Keratinocyte (primary cell): Measurements from ENCODE around the gene DEPDC5. TPM values are rescaled to one million over a fixed set of nuclear protein-coding genes. Genes with fewer than 3 reads are reported as not detected.
"Not testable (repeated sequence)": the region's sequence is repeated elsewhere in the genome, so short reads cannot be mapped to it uniquely, and the experiment has no call there.

Experiments used
- DNase-seq: peaks from one replicate; pipeline ENCODE4 v3.0.0-alpha.2; 2011; ENCODE audit warnings: low read depth, missing footprints, low spot score
- FAIRE-seq: peaks from 2 replicates; lab custom pipeline; 2011; peaks lifted over from hg19 to GRCh38; lab: Jason Lieb, UNC
- H2AFZ ChIP-seq: 2 replicates; pipeline ENCODE4 v1.6.0; 2012; ENCODE audit warnings: low read length, control low read depth, inconsistent platforms; ENCODE audit not compliant: control insufficient read depth
- H3K27ac ChIP-seq: 2 replicates; pipeline ENCODE4 v1.5.1; 2011; ENCODE audit warnings: low read length; ENCODE audit not compliant: control insufficient read depth, insufficient read depth
- H3K27me3 ChIP-seq: 3 replicates; pipeline ENCODE4 v1.6.0; 2011; ENCODE audit warnings: low read length; ENCODE audit not compliant: control insufficient read depth, insufficient read depth; ENCODE audit errors: extremely low read depth
- H3K36me3 ChIP-seq, 2 experiments: 2 replicates in 1 of 2; 3 replicates in 1 of 2; pipeline ENCODE4 v1.5.1; 2011; ENCODE audit warnings: low read length in 2 of 2, mild to moderate bottlenecking in 1 of 2; ENCODE audit not compliant: control insufficient read depth in 2 of 2, insufficient read depth in 2 of 2; ENCODE audit errors: extremely low read depth in 1 of 2
- H3K4me1 ChIP-seq: 3 replicates; pipeline ENCODE4 v1.5.1; 2011; ENCODE audit warnings: low read length; ENCODE audit not compliant: control insufficient read depth, insufficient read depth; ENCODE audit errors: extremely low read depth
- H3K4me2 ChIP-seq: 3 replicates; pipeline ENCODE4 v1.6.0; 2011; ENCODE audit warnings: low read depth, low read length; ENCODE audit not compliant: control insufficient read depth, insufficient read depth; ENCODE audit errors: extremely low read depth
- H3K4me3 ChIP-seq, 3 experiments: fragments of 200-600 bp in 1 of 3; sonication (generic) in 1 of 3; 2 replicates in 2 of 3; 3 replicates in 1 of 3; pipeline ENCODE4 v1.5.1; 2011 to 2016; ENCODE audit warnings: low read length in 3 of 3, mild to moderate bottlenecking in 3 of 3, control low read depth in 2 of 3, inconsistent platforms in 1 of 3, low read depth in 1 of 3, mixed read lengths in 1 of 3, mixed run types in 1 of 3, moderate library complexity in 1 of 3; ENCODE audit not compliant: control insufficient read depth in 2 of 3, insufficient read depth in 2 of 3; ENCODE audit errors: extremely low read depth in 1 of 3
- H3K79me2 ChIP-seq: 2 replicates; pipeline ENCODE4 v1.6.0; 2012; ENCODE audit warnings: low read length; ENCODE audit not compliant: control insufficient read depth, insufficient read depth
- H3K9ac ChIP-seq: 3 replicates; pipeline ENCODE4 v1.6.0; 2011; ENCODE audit warnings: low read length; ENCODE audit not compliant: control insufficient read depth, insufficient read depth; ENCODE audit errors: extremely low read depth
- H3K9me1 ChIP-seq: 3 replicates; pipeline ENCODE4 v1.6.0; 2011; ENCODE audit warnings: low read length; ENCODE audit not compliant: control insufficient read depth, insufficient read depth; ENCODE audit errors: extremely low read depth
- H3K9me3 ChIP-seq: 2 replicates; pipeline ENCODE4 v1.5.1; 2012; ENCODE audit warnings: low read depth, low read length; ENCODE audit not compliant: control insufficient read depth
- H4K20me1 ChIP-seq: 3 replicates; pipeline ENCODE4 v1.6.0; 2011; ENCODE audit warnings: low read length; ENCODE audit not compliant: control insufficient read depth, insufficient read depth; ENCODE audit errors: extremely low read depth
- EZH2 ChIP-seq: IDR thresholded peaks from one replicate; pipeline ENCODE4 v1.6.1; 2012; ENCODE audit warnings: inconsistent platforms, mild to moderate bottlenecking, low read length, moderate library complexity
- dilution Hi-C: fragments of 300-500 bp; cut with MboI; formaldehyde crosslinking; loops from one replicate; pipeline ENCODE4 v1.7.0; 2020; ENCODE audit warnings: low sequenced_read_pairs; ENCODE audit not compliant: extremely low pct_ligation_motif_present
- polyA plus RNA-seq, 5 experiments: library from polyadenylated mRNA; depleted of rRNA in 3 of 5; stranded (reverse) in 3 of 5; stranded (forward) in 1 of 5; unstranded in 1 of 5; fragments of >200 nt; gene quantifications; 1 replicate in 1 of 5; 2 replicates in 3 of 5; 3 replicates in 1 of 5; pipeline versions ENCODE4 v1.2.1 to v1.2.3, GENCODE V29; 2011 to 2012; ENCODE audit warnings: missing spikeins in 2 of 5, low read depth in 1 of 5, low replicate concordance in 1 of 5
- TF ChIP-seq, protein P1 (sequence below), 3 experiments: IDR thresholded peaks in 1 of 3; conservative IDR thresholded peaks in 1 of 3; optimal IDR thresholded peaks in 1 of 3; 2 replicates in 2 of 3; 3 replicates in 1 of 3; pipeline versions ENCODE3 to v1.5.1; 2011; ENCODE audit warnings: low read length in 3 of 3, mild to moderate bottlenecking in 3 of 3, moderate library complexity in 2 of 3, control low read depth in 1 of 3, inconsistent platforms in 1 of 3; ENCODE audit not compliant: insufficient read depth in 2 of 3; ENCODE audit errors: extremely low read depth in 1 of 3

The DEPDC5 gene
- polyA plus RNA-seq, 1 donor (not counting 4 experiments of a cell fraction or from before 2014, with no cell fraction given): 9.7 TPM

DNA sequence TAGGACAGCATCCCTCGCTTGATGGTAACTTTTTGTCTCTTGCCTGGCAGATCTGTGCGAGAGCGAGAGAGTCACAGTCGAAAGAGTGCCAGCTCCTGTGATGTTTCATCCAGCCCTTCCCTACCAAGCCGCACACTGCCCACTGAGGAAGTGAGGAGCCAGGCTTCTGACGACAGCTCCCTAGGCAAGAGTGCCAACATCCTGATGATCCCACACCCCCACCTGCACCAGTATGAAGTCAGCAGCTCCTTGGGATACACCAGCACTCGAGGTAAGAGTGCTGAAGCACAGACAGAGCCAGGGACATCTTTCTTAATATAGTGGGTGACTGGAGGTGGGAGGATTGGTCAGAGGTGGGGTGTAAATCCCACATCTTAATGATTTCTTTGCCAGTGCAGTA lies 61.1 kb downstream of the DEPDC5 start:
- dilution Hi-C loops: no loop called here
- Histone ChIP-seq H3K4me2 (no peak overlapping the region), H3K4me3 (no peak overlapping the region), H3K27me3 (no peaks in the 10 kb centered on the region), H3K9ac (no peak overlapping the region), H3K9me3 (no peaks in the 10 kb centered on the region), H3K27ac (no peak overlapping the region), H3K36me3 (peaks cover 18 to 28% of the 10 kb centered on the region in 2 experiments), H3K9me1 (no peaks in the 10 kb centered on the region), H4K20me1 (no peaks in the 10 kb centered on the region), H3K79me2 (no peaks in the 10 kb centered on the region), H3K4me1 (no peaks in the 10 kb centered on the region), H2AFZ (no peak overlapping the region)
- DNase-seq (no peak), FAIRE-seq (no peak)
- TF ChIP-seq, protein P1, sequence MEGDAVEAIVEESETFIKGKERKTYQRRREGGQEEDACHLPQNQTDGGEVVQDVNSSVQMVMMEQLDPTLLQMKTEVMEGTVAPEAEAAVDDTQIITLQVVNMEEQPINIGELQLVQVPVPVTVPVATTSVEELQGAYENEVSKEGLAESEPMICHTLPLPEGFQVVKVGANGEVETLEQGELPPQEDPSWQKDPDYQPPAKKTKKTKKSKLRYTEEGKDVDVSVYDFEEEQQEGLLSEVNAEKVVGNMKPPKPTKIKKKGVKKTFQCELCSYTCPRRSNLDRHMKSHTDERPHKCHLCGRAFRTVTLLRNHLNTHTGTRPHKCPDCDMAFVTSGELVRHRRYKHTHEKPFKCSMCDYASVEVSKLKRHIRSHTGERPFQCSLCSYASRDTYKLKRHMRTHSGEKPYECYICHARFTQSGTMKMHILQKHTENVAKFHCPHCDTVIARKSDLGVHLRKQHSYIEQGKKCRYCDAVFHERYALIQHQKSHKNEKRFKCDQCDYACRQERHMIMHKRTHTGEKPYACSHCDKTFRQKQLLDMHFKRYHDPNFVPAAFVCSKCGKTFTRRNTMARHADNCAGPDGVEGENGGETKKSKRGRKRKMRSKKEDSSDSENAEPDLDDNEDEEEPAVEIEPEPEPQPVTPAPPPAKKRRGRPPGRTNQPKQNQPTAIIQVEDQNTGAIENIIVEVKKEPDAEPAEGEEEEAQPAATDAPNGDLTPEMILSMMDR (optimal IDR thresholded peaks at IDR 0.05 in 1 of 3, IDR thresholded peaks at IDR 0.05 in 1 of 3, conservative IDR thresholded peaks at IDR 0.05 in 1 of 3; ENCODE audit: extremely low read depth in 1 of 3, insufficient read depth in 2 of 3, low read length in 3 of 3): no peak
- TF ChIP-seq EZH2: no peak

DNA sequence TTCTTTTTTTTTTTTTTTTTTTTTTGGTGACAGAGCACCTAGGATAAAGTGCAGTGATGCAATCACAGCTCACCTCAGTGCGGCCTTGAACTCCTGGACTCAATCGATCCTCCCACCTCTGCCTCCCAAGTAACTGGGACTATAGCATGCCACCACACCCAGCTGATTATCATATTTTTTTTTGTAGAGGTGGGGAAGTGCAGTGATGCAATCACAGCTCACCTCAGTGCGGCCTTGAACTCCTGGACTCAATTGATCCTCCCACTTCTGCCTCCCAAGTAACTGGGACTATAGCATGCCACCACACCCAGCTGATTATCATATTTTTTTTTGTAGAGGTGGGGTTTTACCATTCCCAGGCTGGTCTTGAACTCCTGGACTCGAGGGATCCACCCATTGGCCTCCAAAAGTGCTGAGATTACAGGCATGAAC lies 61.6 kb downstream of the DEPDC5 start:
- DNase-seq, dilution Hi-C loops, H4K20me1 ChIP-seq, H3K27me3 ChIP-seq, H3K79me2 ChIP-seq, H3K9me3 ChIP-seq, H3K4me1 ChIP-seq, H3K27ac ChIP-seq, H3K4me2 ChIP-seq, H3K9me1 ChIP-seq, H2AFZ ChIP-seq, FAIRE-seq, H3K4me3 ChIP-seq, H3K9ac ChIP-seq: not testable (repeated sequence)
- H3K36me3 ChIP-seq: peaks cover 18 to 28% of the 10 kb centered on the region in 2 experiments

DNA sequence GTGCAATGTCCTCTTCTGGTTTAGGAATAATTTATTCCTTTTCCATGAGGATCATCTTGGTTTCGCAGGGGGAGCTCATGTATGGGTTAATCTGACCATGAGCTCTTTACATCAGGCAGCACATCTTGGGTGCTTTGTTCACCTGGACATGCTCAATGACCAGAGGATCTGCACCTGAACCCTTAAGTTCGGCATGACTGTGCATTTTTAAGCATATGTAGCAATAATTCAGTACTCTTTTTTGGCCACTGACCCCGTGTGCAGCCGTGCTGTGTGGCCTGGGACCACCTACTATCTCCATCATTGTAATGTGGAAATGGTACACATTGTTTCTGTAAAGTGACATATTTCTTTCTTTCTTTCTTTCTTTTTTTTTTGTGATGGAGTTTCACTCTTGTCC lies 62.9 kb downstream of the DEPDC5 start:
- FAIRE-seq: no peak
- TF ChIP-seq, protein P1 (optimal IDR thresholded peaks at IDR 0.05 in 1 of 3, IDR thresholded peaks at IDR 0.05 in 1 of 3, conservative IDR thresholded peaks at IDR 0.05 in 1 of 3; ENCODE audit: extremely low read depth in 1 of 3, insufficient read depth in 2 of 3, low read length in 3 of 3): no peak
- TF ChIP-seq EZH2: no peak
- dilution Hi-C loops: no loop called here

More for the DNA sequence above, 62.9 kb downstream of the DEPDC5 start:
- Histone ChIP-seq H3K27ac (no peak overlapping the region), H2AFZ (no peak overlapping the region), H3K4me3 (no peak overlapping the region), H3K79me2 (no peaks in the 10 kb centered on the region), H3K4me1 (no peaks in the 10 kb centered on the region), H3K4me2 (no peak overlapping the region), H3K9me3 (no peaks in the 10 kb centered on the region), H4K20me1 (no peaks in the 10 kb centered on the region), H3K9ac (no peak overlapping the region), H3K9me1 (no peaks in the 10 kb centered on the region), H3K27me3 (no peaks in the 10 kb centered on the region), H3K36me3 (peaks cover 19 to 21% of the 10 kb centered on the region in 2 experiments)
- DNase-seq: no peak
